ENCODE results near the gene KCNG2.
"Not testable (repeated sequence)": the region's sequence is repeated elsewhere in the genome, so short reads cannot be mapped to it uniquely, and the experiment has no call there.

KCNG2 gene

DNA sequence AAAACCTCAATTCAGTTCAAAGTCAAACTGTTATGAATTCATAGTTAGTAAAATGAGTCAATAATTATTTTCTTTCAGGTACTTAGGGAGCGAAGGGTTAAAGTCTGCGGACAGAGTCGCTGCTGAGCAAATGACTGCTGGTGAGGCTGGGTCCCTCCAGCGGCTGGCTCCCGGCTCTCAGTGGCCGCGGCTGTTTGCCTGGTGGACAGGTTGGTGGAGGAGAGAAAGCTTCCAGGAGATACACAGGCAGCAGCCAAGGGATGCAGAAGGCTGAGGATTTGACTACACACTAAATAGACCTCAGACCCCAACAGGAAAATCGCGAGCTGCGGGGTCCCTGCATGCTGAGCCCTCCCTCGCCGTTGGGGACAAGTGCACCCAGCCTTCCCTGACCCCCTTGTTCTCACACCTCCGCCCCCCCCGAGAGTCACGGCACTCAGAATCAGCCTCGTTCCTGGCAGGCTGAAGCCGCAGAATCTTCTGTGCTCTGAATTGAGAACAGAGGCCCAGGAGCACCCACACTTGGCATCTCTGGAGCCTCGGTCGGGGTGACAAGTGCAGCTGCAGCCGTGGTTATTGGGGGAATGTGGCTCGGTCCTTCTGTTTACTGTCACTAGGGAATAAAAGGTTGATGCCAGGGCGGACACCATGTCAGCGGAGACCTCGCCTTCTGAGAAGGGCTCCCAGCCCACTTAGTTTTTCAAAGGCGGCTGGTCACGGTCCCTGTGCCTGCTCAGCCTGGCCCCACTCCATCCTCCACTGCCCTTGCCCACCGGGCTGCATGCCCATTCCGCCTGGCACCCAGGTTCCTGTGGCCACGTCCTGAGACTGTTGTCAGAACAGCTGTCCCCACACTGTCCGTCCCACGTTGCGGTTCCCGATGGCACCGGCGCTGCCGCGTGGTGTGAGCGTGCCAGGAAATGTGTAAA is 79.7 kb downstream of the KCNG2 start:
- Histone ChIP-seq H3K9me3 (ENCODE audit: control insufficient read depth, insufficient read depth, low read depth, low read length) (no peaks in the 10 kb centered on the region), H3K27me3 (ENCODE audit: control insufficient read depth, insufficient read depth, low read length) (no peaks in the 10 kb centered on the region; the same call in 1 of the 2 replicates), H3K9ac (ENCODE audit: low read length) (no peak overlapping the region), H3K4me3 (ENCODE audit: low read depth, low read length) (no peak overlapping the region), H3K27ac (ENCODE audit: low read depth, low read length) (no peak overlapping the region), H3K36me3 (ENCODE audit: control insufficient read depth, insufficient read depth, low read length) (no peaks in the 10 kb centered on the region), H3K4me1 (ENCODE audit: control insufficient read depth, insufficient read depth, low read length) (no peaks in the 10 kb centered on the region)

DNA sequence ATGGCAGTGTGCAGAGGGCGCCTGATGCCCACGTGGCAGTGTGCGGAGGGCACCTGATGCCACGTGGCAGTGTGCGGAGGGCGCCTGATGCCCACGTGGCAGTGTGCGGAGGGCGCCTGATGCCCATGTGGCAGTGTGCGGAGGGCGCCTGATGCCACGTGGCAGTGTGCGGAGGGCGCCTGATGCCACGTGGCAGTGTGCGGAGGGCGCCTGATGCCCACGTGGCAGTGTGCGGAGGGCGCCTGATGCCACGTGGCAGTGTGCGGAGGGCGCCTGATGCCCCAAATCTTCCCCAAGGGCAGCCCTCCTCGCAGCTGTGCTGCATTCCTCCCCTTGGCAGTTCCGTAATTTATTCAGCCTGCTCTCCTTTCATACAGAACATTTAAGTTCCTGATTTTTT is 80.5 kb downstream of the KCNG2 start:
- H3K27ac ChIP-seq (ENCODE audit: low read depth, low read length); H3K4me1 ChIP-seq (ENCODE audit: control insufficient read depth, insufficient read depth, low read length); H3K9me3 ChIP-seq (ENCODE audit: control insufficient read depth, insufficient read depth, low read depth, low read length); H3K27me3 ChIP-seq (ENCODE audit: control insufficient read depth, insufficient read depth, low read length); H3K9ac ChIP-seq (ENCODE audit: low read length); H3K36me3 ChIP-seq (ENCODE audit: control insufficient read depth, insufficient read depth, low read length); H3K4me3 ChIP-seq (ENCODE audit: low read depth, low read length): not testable (repeated sequence)

DNA sequence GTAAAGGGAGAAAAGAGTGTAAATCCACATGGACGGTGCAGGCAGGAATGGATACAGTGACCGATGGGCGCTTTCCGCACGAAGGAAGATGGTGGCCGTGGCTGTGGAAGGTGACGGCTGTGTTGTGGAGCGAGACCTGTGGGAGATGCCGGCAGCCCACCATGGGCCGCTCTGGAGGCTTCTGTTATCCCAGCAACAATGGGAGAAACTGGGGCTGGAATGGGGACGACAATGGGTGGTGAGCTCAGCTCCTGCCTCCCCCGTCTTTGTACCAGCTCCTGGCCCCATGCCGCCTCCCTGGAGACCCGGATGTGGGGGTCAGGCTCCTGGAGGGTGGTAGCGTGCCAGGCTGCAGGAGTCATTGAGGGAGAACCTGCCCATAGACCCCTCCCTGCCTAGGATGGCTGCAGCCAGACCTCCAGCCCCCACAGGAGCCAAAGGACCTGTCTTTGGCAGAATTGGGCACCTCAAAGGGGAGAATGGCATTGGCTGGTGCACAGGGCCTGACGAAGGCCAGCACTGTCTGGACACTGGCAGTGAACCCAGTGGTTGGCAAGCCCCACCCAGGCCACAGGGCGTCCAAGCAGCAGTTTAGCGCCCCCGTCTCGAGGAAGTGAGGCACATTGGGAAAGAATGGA is 81.1 kb downstream of the KCNG2 start:
- H3K27me3 ChIP-seq (ENCODE audit: control insufficient read depth, insufficient read depth, low read length) = no peaks in the 10 kb centered on the region; the same call in 1 of the 2 replicates
- H3K36me3 ChIP-seq (ENCODE audit: control insufficient read depth, insufficient read depth, low read length) = no peaks in the 10 kb centered on the region
- H3K9ac ChIP-seq (ENCODE audit: low read length) = no peak overlapping the region
- no peak overlapping the region for H3K4me3 ChIP-seq (ENCODE audit: low read depth, low read length)
- no peaks in the 10 kb centered on the region for H3K9me3 ChIP-seq (ENCODE audit: control insufficient read depth, insufficient read depth, low read depth, low read length)
- no peak overlapping the region for H3K27ac ChIP-seq (ENCODE audit: low read depth, low read length)
- H3K4me1 ChIP-seq (ENCODE audit: control insufficient read depth, insufficient read depth, low read length) = no peaks in the 10 kb centered on the region

DNA sequence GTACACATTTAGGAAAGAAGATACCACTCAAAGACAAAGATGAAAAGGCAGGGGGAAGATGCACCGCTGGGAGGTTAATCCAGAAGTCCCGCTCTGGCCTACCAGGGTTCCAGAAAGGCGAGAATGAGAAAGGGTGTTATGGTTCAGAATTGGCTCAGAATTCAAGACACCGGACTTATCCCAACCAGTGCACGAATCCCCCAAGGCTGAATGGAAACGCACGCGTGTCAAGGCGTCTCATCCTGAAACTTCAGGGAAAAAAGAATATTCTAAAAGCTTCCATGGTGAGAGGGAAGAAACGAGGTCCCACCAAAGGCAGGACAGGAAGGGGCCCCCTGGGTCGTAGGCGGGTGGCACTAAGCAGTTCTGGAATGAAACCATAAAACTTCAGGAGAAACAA is 81.8 kb downstream of the KCNG2 start:
- Histone ChIP-seq H3K9me3 (ENCODE audit: control insufficient read depth, insufficient read depth, low read depth, low read length) (no peaks in the 10 kb centered on the region), H3K27me3 (ENCODE audit: control insufficient read depth, insufficient read depth, low read length) (no peaks in the 10 kb centered on the region; the same call in 1 of the 2 replicates), H3K4me3 (ENCODE audit: low read depth, low read length) (no peak overlapping the region), H3K4me1 (ENCODE audit: control insufficient read depth, insufficient read depth, low read length) (no peaks in the 10 kb centered on the region), H3K9ac (ENCODE audit: low read length) (no peak overlapping the region), H3K36me3 (ENCODE audit: control insufficient read depth, insufficient read depth, low read length) (no peaks in the 10 kb centered on the region), H3K27ac (ENCODE audit: low read depth, low read length) (no peak overlapping the region)

DNA sequence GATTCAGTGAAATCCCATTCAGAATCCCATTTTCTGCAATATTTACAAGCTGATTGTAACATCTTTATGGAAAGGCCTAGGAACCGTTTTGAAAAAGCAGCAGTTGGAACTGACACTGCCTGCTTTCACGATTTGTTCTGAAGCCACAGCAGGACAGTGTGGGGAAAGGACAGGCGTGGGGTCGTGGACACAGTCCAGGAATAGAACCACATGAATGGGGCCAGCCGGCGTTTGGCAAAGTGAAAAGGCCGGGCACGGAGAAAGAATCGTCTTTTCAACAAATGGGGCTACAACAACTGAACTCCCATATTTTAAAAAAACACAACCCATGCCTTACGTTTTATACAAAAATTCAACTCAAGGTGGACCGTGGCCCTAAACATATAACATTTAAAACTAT is 84.0 kb downstream of the KCNG2 start:
- H3K9ac ChIP-seq (ENCODE audit: low read length) = no peak overlapping the region
- H3K4me3 ChIP-seq (ENCODE audit: low read depth, low read length) = no peak overlapping the region
- H3K4me1 ChIP-seq (ENCODE audit: control insufficient read depth, insufficient read depth, low read length) = no peaks in the 10 kb centered on the region
- no peaks in the 10 kb centered on the region for H3K36me3 ChIP-seq (ENCODE audit: control insufficient read depth, insufficient read depth, low read length)
- no peaks in the 10 kb centered on the region for H3K27me3 ChIP-seq (ENCODE audit: control insufficient read depth, insufficient read depth, low read length)
- H3K9me3 ChIP-seq (ENCODE audit: control insufficient read depth, insufficient read depth, low read depth, low read length) = no peaks in the 10 kb centered on the region
- no peak overlapping the region for H3K27ac ChIP-seq (ENCODE audit: low read depth, low read length)

DNA sequence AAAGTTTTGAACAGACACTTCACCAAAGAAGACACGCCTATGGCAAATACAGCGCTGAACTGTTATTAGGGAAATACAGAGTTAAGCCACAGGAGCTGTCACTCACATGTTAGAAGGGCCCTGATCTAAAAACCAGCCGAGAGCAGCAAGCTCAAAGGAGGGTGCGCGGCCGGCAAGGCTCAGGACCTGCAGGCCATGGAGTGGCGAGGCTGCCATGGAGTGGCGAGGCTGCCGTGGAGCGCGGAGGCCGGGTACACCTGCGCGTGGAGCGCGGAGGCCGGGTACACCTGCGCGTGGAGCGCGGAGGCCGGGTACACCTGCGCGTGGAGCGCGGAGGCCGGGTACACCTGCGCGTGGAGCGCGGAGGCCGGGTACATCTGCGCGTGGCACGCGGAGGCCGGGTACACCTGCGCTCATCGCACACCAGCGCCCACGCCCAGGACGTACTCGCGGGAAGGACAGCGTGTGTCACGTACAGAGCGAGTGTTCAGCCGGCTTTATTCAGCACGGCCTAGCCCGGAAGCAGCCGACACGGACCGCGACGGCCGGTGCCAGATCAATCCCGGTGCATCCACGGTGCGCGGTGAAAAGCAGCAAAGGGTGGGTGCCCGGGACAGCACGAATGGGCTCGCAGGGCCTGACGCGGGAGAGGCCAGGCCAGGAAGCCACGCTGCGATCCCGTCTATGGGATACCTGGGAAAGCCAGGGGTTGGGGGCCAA is 84.9 kb downstream of the KCNG2 start:
- Histone ChIP-seq H3K36me3 (ENCODE audit: control insufficient read depth, insufficient read depth, low read length) (no peaks in the 10 kb centered on the region), H3K4me3 (ENCODE audit: low read depth, low read length) (no peak overlapping the region), H3K9ac (ENCODE audit: low read length) (no peak overlapping the region), H3K27ac (ENCODE audit: low read depth, low read length) (no peak overlapping the region), H3K9me3 (ENCODE audit: control insufficient read depth, insufficient read depth, low read depth, low read length) (peaks cover 5% of the 10 kb centered on the region; the same call in 1 of the 2 replicates), H3K4me1 (ENCODE audit: control insufficient read depth, insufficient read depth, low read length) (no peaks in the 10 kb centered on the region), H3K27me3 (ENCODE audit: control insufficient read depth, insufficient read depth, low read length) (no peaks in the 10 kb centered on the region)

DNA sequence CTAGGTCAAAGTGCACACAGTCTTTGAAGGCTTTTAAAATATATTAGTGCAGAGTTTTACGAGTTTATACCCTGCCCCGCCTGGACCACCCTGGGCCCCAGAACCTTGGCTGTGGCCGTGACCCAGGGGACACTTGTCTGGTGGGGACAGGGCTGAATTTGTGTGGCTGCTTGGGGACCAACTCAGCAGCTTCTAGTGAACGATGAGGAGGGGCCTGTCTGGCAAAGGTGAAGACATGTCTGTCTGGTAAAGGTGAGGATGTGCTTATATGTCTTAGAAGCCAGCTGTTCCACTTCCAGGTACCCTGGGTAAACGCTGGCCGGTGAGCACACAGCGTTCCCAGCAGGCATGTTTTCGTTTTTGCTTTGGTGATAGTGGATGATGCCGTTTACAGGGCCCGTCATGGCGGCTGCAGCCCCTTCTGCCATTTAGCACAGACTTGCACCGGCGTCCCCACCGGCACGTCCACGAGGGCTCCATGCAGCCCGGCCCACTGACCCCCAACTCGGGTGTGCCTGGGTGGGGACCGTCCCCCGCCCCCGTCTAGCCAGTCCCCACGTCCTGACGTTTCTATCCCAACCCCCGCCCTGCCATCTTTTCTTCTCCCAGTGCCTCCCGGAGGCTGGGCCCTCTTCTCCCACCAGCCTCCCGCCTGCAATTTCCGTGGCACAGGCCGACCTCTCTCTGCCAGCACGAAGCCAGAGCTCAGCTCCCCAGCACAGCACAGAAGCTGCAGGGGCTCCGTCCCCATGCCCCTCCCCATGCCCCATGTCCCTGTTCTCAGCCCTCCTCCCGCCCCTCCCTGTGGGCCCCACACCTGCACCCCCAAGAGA is 85.9 kb downstream of the KCNG2 start:
- Histone ChIP-seq H3K36me3 (ENCODE audit: control insufficient read depth, insufficient read depth, low read length) (no peaks in the 10 kb centered on the region), H3K9ac (ENCODE audit: low read length) (no peak overlapping the region), H3K27me3 (ENCODE audit: control insufficient read depth, insufficient read depth, low read length) (no peaks in the 10 kb centered on the region), H3K9me3 (ENCODE audit: control insufficient read depth, insufficient read depth, low read depth, low read length) (peaks cover 5% of the 10 kb centered on the region; the same call in 1 of the 2 replicates), H3K4me1 (ENCODE audit: control insufficient read depth, insufficient read depth, low read length) (no peaks in the 10 kb centered on the region), H3K27ac (ENCODE audit: low read depth, low read length) (no peak overlapping the region), H3K4me3 (ENCODE audit: low read depth, low read length) (no peak overlapping the region)

DNA sequence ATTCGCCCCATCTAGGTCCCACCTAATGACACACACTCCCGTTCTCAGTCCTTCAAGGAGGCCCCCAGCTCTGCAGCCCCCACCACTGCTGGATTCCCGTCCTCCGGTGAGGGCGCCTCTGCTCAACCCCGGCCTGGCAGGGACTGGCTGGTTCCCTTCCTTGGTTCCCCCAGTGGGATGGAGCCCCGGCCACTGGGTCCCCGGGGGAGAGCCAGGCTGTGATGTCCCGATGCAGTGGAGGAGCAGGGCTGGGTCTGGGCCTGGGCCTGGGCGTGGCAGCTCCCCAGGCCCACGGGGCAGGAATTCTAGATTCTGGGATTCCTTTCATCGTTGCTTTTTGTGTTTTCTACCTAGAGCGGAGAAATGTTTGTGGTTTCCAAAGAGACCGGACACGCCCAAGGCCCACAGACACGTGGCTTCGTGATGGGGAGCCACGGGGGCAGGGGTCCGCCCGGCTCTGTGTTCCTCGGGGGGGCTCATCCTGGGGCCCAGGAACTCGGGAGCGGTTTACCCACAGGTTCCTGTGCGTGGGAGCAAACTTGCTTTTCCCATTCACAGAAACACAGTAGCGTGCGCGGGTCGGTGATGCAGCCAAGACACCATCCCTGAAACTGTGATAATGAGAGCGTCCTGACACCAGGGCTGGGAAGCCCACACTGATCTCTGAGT is 86.7 kb downstream of the KCNG2 start:
- Histone ChIP-seq H3K36me3 (ENCODE audit: control insufficient read depth, insufficient read depth, low read length) (no peaks in the 10 kb centered on the region), H3K4me1 (ENCODE audit: control insufficient read depth, insufficient read depth, low read length) (no peaks in the 10 kb centered on the region), H3K4me3 (ENCODE audit: low read depth, low read length) (no peak overlapping the region), H3K9me3 (ENCODE audit: control insufficient read depth, insufficient read depth, low read depth, low read length) (peaks cover 9% of the 10 kb centered on the region), H3K27ac (ENCODE audit: low read depth, low read length) (no peak overlapping the region), H3K27me3 (ENCODE audit: control insufficient read depth, insufficient read depth, low read length) (no peaks in the 10 kb centered on the region), H3K9ac (ENCODE audit: low read length) (no peak overlapping the region)

DNA sequence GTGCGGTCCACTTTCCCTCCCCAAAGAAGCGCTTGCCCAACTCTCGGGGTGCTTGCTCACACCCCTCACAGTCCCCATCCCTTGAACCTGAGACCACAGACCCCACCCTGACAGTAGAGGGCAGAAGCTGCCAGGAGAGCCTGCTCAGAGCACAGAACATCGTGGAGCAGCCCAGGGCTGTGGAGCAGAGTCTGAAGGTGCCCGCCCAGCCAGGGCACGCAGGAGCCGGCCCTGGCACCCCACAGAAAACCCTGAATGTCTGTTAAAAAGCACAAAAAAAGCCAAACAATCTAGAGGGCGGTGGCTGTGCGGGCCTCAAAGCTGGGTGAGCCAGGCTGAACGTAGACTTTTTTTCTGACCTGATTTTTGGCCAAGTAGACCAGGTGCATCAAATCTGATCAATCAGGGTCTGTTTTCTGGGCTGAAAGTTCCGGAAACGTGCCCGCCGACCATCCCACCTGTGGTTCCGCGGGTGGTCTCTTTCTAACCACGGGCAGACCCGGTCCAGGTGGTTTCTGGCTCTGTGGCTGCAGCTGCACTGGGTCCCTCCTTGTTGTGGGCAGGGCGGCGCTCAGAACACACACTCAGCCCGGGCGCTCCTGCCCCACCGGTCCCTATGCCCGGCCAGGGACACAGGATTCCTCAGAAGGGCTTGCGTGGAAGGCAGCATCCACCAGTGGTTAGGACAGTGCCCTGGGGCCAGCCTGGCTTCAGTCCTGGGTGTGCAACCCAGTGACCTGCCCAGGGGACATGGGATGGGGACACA is 87.4 kb downstream of the KCNG2 start:
- H3K9ac ChIP-seq (ENCODE audit: low read length) = no peak overlapping the region
- H3K4me3 ChIP-seq (ENCODE audit: low read depth, low read length) = no peak overlapping the region
- no peak overlapping the region for H3K27ac ChIP-seq (ENCODE audit: low read depth, low read length)
- H3K27me3 ChIP-seq (ENCODE audit: control insufficient read depth, insufficient read depth, low read length) = no peaks in the 10 kb centered on the region
- H3K4me1 ChIP-seq (ENCODE audit: control insufficient read depth, insufficient read depth, low read length) = no peaks in the 10 kb centered on the region
- no peaks in the 10 kb centered on the region for H3K36me3 ChIP-seq (ENCODE audit: control insufficient read depth, insufficient read depth, low read length)
- peaks cover 12% of the 10 kb centered on the region for H3K9me3 ChIP-seq (ENCODE audit: control insufficient read depth, insufficient read depth, low read depth, low read length)
